ENCODE results near the gene ATG16L1. TPM values are rescaled to one million over a fixed set of nuclear protein-coding genes. Genes with fewer than 3 reads are reported as not detected.
A peak's percentile ranks its signal among the peaks of the same experiment; 100 is the strongest.

ATG16L1 gene
- total and polyA plus RNA-seq, 9 of the 15 experiments (the other 6 are each of a cell fraction or from before 2014, with no cell fraction given), result 6.4 to 21.3 (median 17.2) TPM

- TF ChIP-seq PHB2 (IDR thresholded peaks at IDR 0.05; ENCODE audit: low read depth) (no peak), BHLHE40 (IDR thresholded peaks at IDR 0.05; ENCODE audit: low read length) (no peak), CBFA2T3 (IDR thresholded peaks at IDR 0.05) (0 out of 2 replicates have a peak, but pooled peaks have one; percentile 13), UBTF (IDR thresholded peaks at IDR 0.05; ENCODE audit: borderline replicate concordance in 1 of 2, low read depth in 2 of 2, low read length in 2 of 2) (no peak), PKNOX1 (IDR thresholded peaks at IDR 0.05) (peak; percentile 89), JUND (IDR thresholded peaks at IDR 0.05; ENCODE audit: borderline replicate concordance, low read depth, low read length) (no peak), JUND (tag; IDR thresholded peaks at IDR 0.05; ENCODE audit: borderline replicate concordance, low read depth, low read length) (peak; percentile 23; the same call in 1 of the 3 replicates), ZBTB11 (CRISPR knock-in tag; IDR thresholded peaks at IDR 0.05) (0 out of 6 replicates have a peak, but pooled peaks of 1 of the 3 experiments have one; percentile 33), ATF7 (IDR thresholded peaks at IDR 0.05) (peak; percentile 44; the same call in 1 of the 2 replicates), POLR2AphosphoS2 (IDR thresholded peaks at IDR 0.05; ENCODE audit: low read length) (no peak), EP300 (IDR thresholded peaks at IDR 0.05; ENCODE audit: low read length) (no peak), HDAC2 (IDR thresholded peaks at IDR 0.05) (peak; percentile 41; the same call in 1 of the 2 replicates), ZNF408 (CRISPR knock-in tag; IDR thresholded peaks at IDR 0.05; ENCODE audit: low read depth) (no peak), EHMT2 (IDR thresholded peaks at IDR 0.05) (peak; percentile 76), HDGF (IDR thresholded peaks at IDR 0.05) (0 out of 2 replicates have a peak, but pooled peaks have one; percentile 31), HNRNPLL (IDR thresholded peaks at IDR 0.05; ENCODE audit: low read depth, low read length, poor library complexity, severe bottlenecking) (no peak), OTX1 (CRISPR knock-in tag; IDR thresholded peaks at IDR 0.05) (peak; percentile 49; the same call in 1 of the 2 replicates), ARNT (IDR thresholded peaks at IDR 0.05) (peak in 1 of 2 experiments; percentile 63; a peak in 1 of 4 replicates), RBM25 (IDR thresholded peaks at IDR 0.05; ENCODE audit: low read depth, low read length, severe bottlenecking) (peak; percentile 82), MXI1 (IDR thresholded peaks at IDR 0.05; ENCODE audit: low read depth, low read length) (no peak), CBX1 (IDR thresholded peaks at IDR 0.05; ENCODE audit: low read depth) (0 out of 2 replicates have a peak, but pooled peaks have one; percentile 25), KDM1A (IDR thresholded peaks at IDR 0.05) (peak; percentile 49 to 77; a peak in 3 of 4 replicates)
These were observed 26.0 kb upstream of the ATG16L1 start (continued) for GRCh38 chr2:233225230-233226068.

All from K562 (cell line).